IMR-90 (cell line): ENCODE data around the gene EFS. TPM values are rescaled to one million over a fixed set of nuclear protein-coding genes. Genes with fewer than 3 reads are reported as not detected.

Experiments used
- ATAC-seq: fragments of 200-7000 bp; cut with Tn5 transposase; 2 replicates; pipeline ENCODE4 v1.9.1; 2020; ENCODE audit warnings: low read depth, mild to moderate bottlenecking, moderate library complexity
- BruUV-seq: library from RNA; stranded (reverse); fragments of 400-500 nt; replicated peaks from 2 replicates; lab custom pipeline; 2021; lab: Mats Ljungman, UMichigan
- CTCF ChIA-PET: fragments of 300-600 bp; formaldehyde crosslinking; extraction: SDS; loops from one replicate; lab custom pipeline; 2021; ENCODE audit warnings: antibody characterized with exemption; lab: Yijun Ruan, JAX
- POLR2A ChIA-PET: fragments of 300-600 bp; sonication (Branson Sonifier 250); formaldehyde crosslinking; loops from one replicate; lab custom pipeline; 2022; ENCODE audit warnings: antibody characterized with exemption; ENCODE audit not compliant: unreplicated experiment; lab: Charles Lee
- DNase-seq: peaks from one replicate; pipeline ENCODE4 v3.0.0; 2013
- H2AFZ ChIP-seq: replicated peaks from 2 replicates; pipeline ENCODE3; 2013; ENCODE audit warnings: low read length, mild to moderate bottlenecking; ENCODE audit not compliant: poor library complexity
- H2AK5ac ChIP-seq: 2 replicates; pipeline ENCODE4 v1.6.1; 2013; ENCODE audit warnings: low read depth, low read length, inconsistent platforms
- H2AK9ac ChIP-seq: replicated peaks from 2 replicates; pipeline ENCODE3; 2013; ENCODE audit warnings: mild to moderate bottlenecking, low read depth, low read length, moderate library complexity; ENCODE audit not compliant: poor library complexity
- H2BK120ac ChIP-seq: 2 replicates; pipeline ENCODE4 v1.6.1; 2013; ENCODE audit warnings: low read depth, low read length, inconsistent platforms
- H2BK15ac ChIP-seq: 3 replicates; pipeline ENCODE4 v1.6.1; 2013; ENCODE audit warnings: low read depth, low read length, inconsistent platforms
- H2BK20ac ChIP-seq: 2 replicates; pipeline ENCODE4 v1.6.1; 2013; ENCODE audit warnings: low read depth, mild to moderate bottlenecking, inconsistent platforms, low read length, moderate library complexity
- H2BK5ac ChIP-seq: 2 replicates; pipeline ENCODE4 v1.6.1; 2013; ENCODE audit warnings: mild to moderate bottlenecking, low read depth, low read length, inconsistent platforms; ENCODE audit not compliant: poor library complexity, severe bottlenecking
- H3K14ac ChIP-seq: replicated peaks from 2 replicates; pipeline ENCODE4 v1.6.1; 2013; ENCODE audit warnings: low read depth, low read length, inconsistent platforms
- H3K18ac ChIP-seq: 2 replicates; pipeline ENCODE4 v1.6.1; 2013; ENCODE audit warnings: low read depth, low read length, control low read depth
- H3K23ac ChIP-seq: 2 replicates; pipeline ENCODE4 v1.6.1; 2013; ENCODE audit warnings: low read depth, low read length, inconsistent platforms
- H3K27ac ChIP-seq: 2 replicates; pipeline ENCODE4 v1.5.1; 2013; ENCODE audit warnings: mild to moderate bottlenecking, control low read depth, low read length; ENCODE audit not compliant: insufficient read depth
- H3K27me3 ChIP-seq: 2 replicates; pipeline ENCODE4 v1.6.1; 2013; ENCODE audit warnings: low read length; ENCODE audit not compliant: control insufficient read depth, insufficient read depth
- H3K36me3 ChIP-seq: 2 replicates; pipeline ENCODE4 v1.6.1; 2013; ENCODE audit warnings: low read length, mixed read lengths; ENCODE audit not compliant: control insufficient read depth, insufficient read depth
- H3K4ac ChIP-seq: 2 replicates; pipeline ENCODE4 v1.6.1; 2013; ENCODE audit warnings: low read depth, low read length, inconsistent platforms
- H3K4me1 ChIP-seq: 2 replicates; pipeline ENCODE4 v1.6.1; 2013; ENCODE audit warnings: low read length, mixed read lengths; ENCODE audit not compliant: control insufficient read depth, insufficient read depth
- H3K4me2 ChIP-seq: 2 replicates; pipeline ENCODE4 v1.6.1; 2013; ENCODE audit warnings: low read depth, mild to moderate bottlenecking, control low read depth, low read length, moderate library complexity
- H3K4me3 ChIP-seq: 2 replicates; pipeline ENCODE4 v1.5.1; 2013; ENCODE audit warnings: low read depth, mild to moderate bottlenecking, control low read depth, low read length, moderate library complexity; ENCODE audit not compliant: insufficient read depth
- H3K56ac ChIP-seq: 2 replicates; pipeline ENCODE4 v1.6.1; 2013; ENCODE audit warnings: low read length, inconsistent platforms; ENCODE audit not compliant: insufficient read depth; ENCODE audit errors: extremely low read depth
- H3K79me1 ChIP-seq, 2 experiments: 2 replicates each; pipeline ENCODE4 v1.6.1; 2013; ENCODE audit warnings: low read length in 2 of 2, inconsistent platforms in 1 of 2, low read depth in 1 of 2
- H3K9ac ChIP-seq: 2 replicates; pipeline ENCODE4 v1.6.1; 2013; ENCODE audit warnings: low read depth, low read length, control low read depth
- H3K9me1 ChIP-seq: 2 replicates; pipeline ENCODE4 v1.6.1; 2013; ENCODE audit warnings: low read length, inconsistent platforms; ENCODE audit not compliant: insufficient read depth
- H3K9me3 ChIP-seq: 2 replicates; pipeline ENCODE4 v1.6.1; 2013; ENCODE audit warnings: low read length; ENCODE audit not compliant: control insufficient read depth, insufficient read depth
- H4K20me1 ChIP-seq: 2 replicates; pipeline ENCODE4 v1.6.1; 2013; ENCODE audit warnings: low read length, inconsistent platforms; ENCODE audit not compliant: insufficient read depth
- H4K5ac ChIP-seq: 2 replicates; pipeline ENCODE4 v1.6.1; 2013; ENCODE audit warnings: mild to moderate bottlenecking, low read depth, low read length, control low read depth
- H4K8ac ChIP-seq, 2 experiments: 2 replicates each; pipeline ENCODE4 v1.6.1; 2013; ENCODE audit warnings: low read depth in 2 of 2, low read length in 2 of 2, control low read depth in 1 of 2, inconsistent platforms in 1 of 2
- H4K91ac ChIP-seq: 2 replicates; pipeline ENCODE4 v1.6.1; 2013; ENCODE audit warnings: low read depth, low read length, inconsistent platforms; ENCODE audit not compliant: insufficient read depth
- BHLHE40 ChIP-seq: fragments of 150-350 bp; IDR thresholded peaks from 2 replicates; pipeline ENCODE4 v1.6.1; 2016; ENCODE audit warnings: mild to moderate bottlenecking, low read depth, low read length
- CEBPB ChIP-seq: IDR thresholded peaks from 2 replicates; pipeline ENCODE4 v1.6.1; 2012; ENCODE audit warnings: low read depth, low read length, improper control_type of control experiment
- CTCF ChIP-seq: conservative IDR thresholded peaks from 2 replicates; pipeline ENCODE4 v1.5.1; 2012; ENCODE audit warnings: mild to moderate bottlenecking, low read depth, low read length, improper control_type of control experiment
- MAZ ChIP-seq: IDR thresholded peaks from 2 replicates; pipeline ENCODE4 v1.6.1; 2012; ENCODE audit warnings: low read depth, mild to moderate bottlenecking, low read length, improper control_type of control experiment, moderate library complexity, borderline replicate concordance
- NFE2L2 ChIP-seq: fragments of 150-350 bp; IDR thresholded peaks from 2 replicates; pipeline ENCODE4 v1.6.1; 2016; ENCODE audit warnings: low read depth, mild to moderate bottlenecking, low read length
- POLR2A ChIP-seq: IDR thresholded peaks from 2 replicates; pipeline ENCODE4 v1.6.1; 2012; ENCODE audit warnings: mild to moderate bottlenecking, low read depth, low read length
- RAD21 ChIP-seq: IDR thresholded peaks from 2 replicates; pipeline ENCODE4 v1.6.1; 2012; ENCODE audit warnings: low read length, improper control_type of control experiment
- RFX5 ChIP-seq: IDR thresholded peaks from 2 replicates; pipeline ENCODE4 v1.8.0; 2012; ENCODE audit warnings: low read depth, mild to moderate bottlenecking, low read length, moderate library complexity
- USF2 ChIP-seq: fragments of 150-350 bp; IDR thresholded peaks from 2 replicates; pipeline ENCODE4 v1.6.1; 2017; ENCODE audit warnings: mild to moderate bottlenecking, antibody characterized with exemption, low read length, low read depth
- WGBS, 2 experiments: methylation state at CpG; one replicate each; pipeline versions ENCODE4 v1.1.5 to v1.1.7; 2013; ENCODE audit warnings: missing lambda C conversion rate in 2 of 2; ENCODE audit not compliant: insufficient read length in 1 of 2; ENCODE audit errors: extremely low coverage in 2 of 2; 5-methylcytosine and 5-hydroxymethylcytosine counted together
- dilution Hi-C: fragments of 300-500 bp; cut with HindIII; formaldehyde crosslinking; loops from one replicate; pipeline ENCODE4 v1.14.3; 2018; ENCODE audit warnings: low sequenced_read_pairs; ENCODE audit not compliant: unreplicated experiment
- in situ Hi-C: fragments of 300-500 bp; cut with MboI; formaldehyde crosslinking; loops from 3 replicates; pipeline ENCODE4 v1.14.3; 2019; ENCODE audit warnings: low sequenced_read_pairs, inconsistent platforms, mixed read lengths
- intact Hi-C: fragments of 100-400 bp; cut with micrococcal nuclease; formaldehyde crosslinking; loops from 2 replicates; pipeline ENCODE4 v1.10.0; 2022
- polyA plus RNA-seq, 3 experiments: library from polyadenylated mRNA; depleted of rRNA; stranded (reverse); fragments of >200 nt; gene quantifications; 2 replicates each; pipeline ENCODE4 v1.2.3, GENCODE V29; 2012; ENCODE audit warnings: low replicate concordance in 1 of 3
- total RNA-seq: library from RNA; depleted of rRNA; stranded (reverse); fragments of >200 nt; gene quantifications from 2 replicates; pipeline ENCODE4 v1.2.3, GENCODE V29; 2012

EFS gene
- total and polyA plus RNA-seq, 2 of the 4 experiments (the other 2 are of a cell fraction), result 2.2 to 11.6 TPM

GRCh38 chr14:23359722-23360447 is 5.1 kb downstream of the EFS start:
- H4K8ac ChIP-seq, result no peak overlapping the region
- no peak overlapping the region for H3K4ac ChIP-seq
- H3K56ac ChIP-seq, result no peak overlapping the region
- no peak overlapping the region for H3K14ac ChIP-seq
- H3K4me2 ChIP-seq, result no peak overlapping the region
- no peak overlapping the region for H2AK9ac ChIP-seq
- H3K27me3 ChIP-seq, result no peaks in the 10 kb centered on the region
- ChIA-PET POLR2A (no interaction called here), CTCF (interaction anchor here (2.5 kb wide), 1 partner anchor 8 kb away, joined by 8 read pairs; the partner anchor contains the start of gene SLC22A17)
- intact Hi-C loops (no loop called here), in situ Hi-C loops (no loop called here), dilution Hi-C loops (no loop called here)
- H2BK15ac ChIP-seq, result no peak overlapping the region
- H3K27ac ChIP-seq, result no peak overlapping the region
- H2BK20ac ChIP-seq, result no peak overlapping the region
- peaks cover 12 to 37% of the 10 kb centered on the region in 2 experiments; a peak in 3 of 4 replicates for H3K79me1 ChIP-seq
- peaks cover 36% of the 10 kb centered on the region for H3K36me3 ChIP-seq
- TF ChIP-seq NFE2L2 (no peak), BHLHE40 (no peak), MAZ (no peak), CTCF (no peak), CEBPB (no peak), RFX5 (no peak), USF2 (no peak), POLR2A (no peak), RAD21 (no peak)
- H2AK5ac ChIP-seq, result no peak overlapping the region
- H3K9me1 ChIP-seq, result peaks cover 11% of the 10 kb centered on the region; the same call in 1 of the 2 replicates
- no peak overlapping the region for H3K18ac ChIP-seq
- H2BK120ac ChIP-seq, result no peak overlapping the region
- 93% methylated on average over 5 of the region's 22 CpGs; no CpG with 5 or more reads in 1 of the 2 experiments for WGBS, 2 experiments
- H3K4me1 ChIP-seq, result peaks cover 4% of the 10 kb centered on the region
- no peak overlapping the region for H2BK5ac ChIP-seq
- H3K23ac ChIP-seq, result no peak overlapping the region
- H4K91ac ChIP-seq, result no peak overlapping the region
- no peak overlapping the region for H2AFZ ChIP-seq
- peaks cover 12% of the 10 kb centered on the region; the same call in 1 of the 2 replicates for H4K20me1 ChIP-seq
- H3K9me3 ChIP-seq, result no peaks in the 10 kb centered on the region
- no TSS peak for BruUV-seq
- DNase-seq, result no peak
- no peak overlapping the region for H3K9ac ChIP-seq
- no peak overlapping the region for H3K4me3 ChIP-seq
- no peak overlapping the region for H4K5ac ChIP-seq
- ATAC-seq, result no peak
